Kidney (tissue), 14 donors: ENCODE results near the gene ZNF488. TPM values are rescaled to one million over a fixed set of nuclear protein-coding genes. Genes with fewer than 3 reads are reported as not detected.

ENCODE experiments used
- DNase-seq, 5 donors: peaks; one replicate each; pipeline ENCODE4 v3.0.0-alpha.2; 2013 to 2020
- FAIRE-seq: peaks from 2 replicates; lab custom pipeline; 2012; peaks lifted over from hg19 to GRCh38; lab: Jason Lieb, UNC
- H3K27ac ChIP-seq, 2 donors: one replicate each; pipeline ENCODE4 v1.7.0; 2013; ENCODE audit warnings: low read depth in 2 of 2, low read length in 2 of 2, inconsistent platforms in 1 of 2
- H3K27me3 ChIP-seq: one replicate; pipeline ENCODE4 v1.7.1; 2013; ENCODE audit warnings: low read length, inconsistent platforms; ENCODE audit not compliant: control insufficient read depth, insufficient read depth
- H3K36me3 ChIP-seq, 3 donors: one replicate each; pipeline versions ENCODE4 v1.7.0 to v1.7.1; 2013; ENCODE audit warnings: low read length in 3 of 3, control low read depth in 1 of 3, inconsistent platforms in 1 of 3; ENCODE audit not compliant: insufficient read depth in 3 of 3, control insufficient read depth in 2 of 3
- H3K4me1 ChIP-seq, 3 donors: one replicate each; pipeline versions ENCODE4 v1.7.0 to v1.7.1; 2013; ENCODE audit warnings: low read length in 3 of 3, inconsistent platforms in 1 of 3, low read depth in 1 of 3; ENCODE audit not compliant: control insufficient read depth in 2 of 3, insufficient read depth in 2 of 3
- H3K4me3 ChIP-seq, 3 donors: one replicate each; pipeline versions ENCODE4 v1.7.0 to v1.8.1; 2013; ENCODE audit warnings: low read length in 3 of 3, control low read depth in 1 of 3, inconsistent platforms in 1 of 3
- H3K9ac ChIP-seq, 3 donors: one replicate each; pipeline versions ENCODE4 v1.7.0 to v1.7.1; 2013; ENCODE audit warnings: low read length in 3 of 3, control low read depth in 1 of 3, inconsistent platforms in 1 of 3
- H3K9me3 ChIP-seq, 3 donors: one replicate each; pipeline versions ENCODE4 v1.7.0 to v1.7.1; 2013; ENCODE audit warnings: low read length in 3 of 3, control low read depth in 1 of 3, inconsistent platforms in 1 of 3; ENCODE audit not compliant: control insufficient read depth in 2 of 3, insufficient read depth in 1 of 3
- intact Hi-C: fragments of 100-400 bp; cut with DNase I; formaldehyde crosslinking; loops from one replicate; pipeline ENCODE4 v1.11.1; 2022
- polyA plus RNA-seq: library from polyadenylated mRNA; stranded (reverse); fragments of 350-450 nt; fragmentation: Illumina TruSeq; extraction: RNeasy Lipid Tissue Mini Kit (QIAGEN cat#74804); gene quantifications from one replicate; pipeline ENCODE4 v1.2.3, GENCODE V29; 2014; ENCODE audit warnings: low read depth, low replicate concordance; ENCODE audit not compliant: insufficient read depth
- total RNA-seq: library from RNA; stranded (reverse); fragmentation: NEBNext Ultra II Directional; extraction: Animal tissue kit (Norgen Biotek cat#: 25700); gene quantifications from one replicate; pipeline ENCODE4 v1.2.1, GENCODE V29; 2021
- TF ChIP-seq, protein P1 (sequence below): IDR thresholded peaks from 3 replicates; pipeline ENCODE4 v1.5.1; 2012; ENCODE audit warnings: mild to moderate bottlenecking, moderate library complexity, borderline replicate concordance; ENCODE audit not compliant: insufficient read depth; ENCODE audit errors: extremely low read depth
- donor health status: control.
- donor health status: control.
- donor health status: control.
- donor health status: control.
- donor health status: control.
- donor health status: DM: yes; HTN: yes; CAD: no.
- donor health status: Normal renal cell carcinoma (clear cell type).

ZNF488 gene
- total and polyA plus RNA-seq, 2 donors from 2014 or later, result 0.09 to 4.0 TPM

DNA sequence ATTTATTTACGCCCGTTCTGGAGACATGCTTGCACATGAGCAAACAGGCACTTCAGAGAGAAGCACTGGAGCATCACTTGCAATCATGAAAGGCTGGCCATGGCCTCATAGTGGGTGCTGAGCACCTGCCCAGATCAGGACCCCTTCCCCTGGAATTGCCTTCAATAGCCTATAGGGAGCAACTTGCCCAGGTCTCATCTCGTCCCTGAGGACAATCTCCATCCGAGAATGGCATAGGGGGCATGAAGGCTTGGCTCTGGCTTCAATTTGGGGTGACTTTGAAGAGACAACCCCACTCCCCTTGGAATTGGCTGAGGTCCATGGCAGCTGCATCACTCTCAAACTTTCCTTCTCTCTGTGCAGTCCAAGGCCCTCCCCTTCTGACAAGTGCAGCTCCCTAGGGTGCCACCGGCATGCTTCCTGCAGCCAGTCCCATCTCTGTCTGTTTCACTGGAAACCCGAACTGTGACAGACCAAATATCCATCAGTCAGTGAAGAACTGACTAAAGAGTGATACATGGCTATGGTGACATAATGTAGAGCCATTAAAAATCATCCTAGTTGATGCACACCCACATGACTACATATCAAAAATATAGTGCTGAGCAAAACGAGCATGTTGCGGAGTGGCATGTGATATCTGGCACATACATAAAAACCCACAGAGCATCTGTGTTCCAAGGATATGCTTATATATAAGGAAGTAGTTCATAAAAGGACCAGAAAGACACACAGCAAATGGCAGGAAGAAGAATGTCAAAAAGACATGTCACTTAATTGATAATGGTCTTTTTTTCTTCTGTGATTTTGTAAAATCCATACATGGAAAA is 49.4 kb downstream of the ZNF488 start:
- Histone ChIP-seq H3K9me3 (no peaks in the 10 kb centered on the region), H3K4me3 (no peak overlapping the region), H3K36me3 (no peaks in the 10 kb centered on the region), H3K9ac (no peak overlapping the region), H3K27me3 (no peaks in the 10 kb centered on the region), H3K27ac (no peak overlapping the region), H3K4me1 (peaks cover 0 to 4% (median 0%) of the 10 kb centered on the region in 3 donors)
- no peak for FAIRE-seq
- TF ChIP-seq, protein P1, sequence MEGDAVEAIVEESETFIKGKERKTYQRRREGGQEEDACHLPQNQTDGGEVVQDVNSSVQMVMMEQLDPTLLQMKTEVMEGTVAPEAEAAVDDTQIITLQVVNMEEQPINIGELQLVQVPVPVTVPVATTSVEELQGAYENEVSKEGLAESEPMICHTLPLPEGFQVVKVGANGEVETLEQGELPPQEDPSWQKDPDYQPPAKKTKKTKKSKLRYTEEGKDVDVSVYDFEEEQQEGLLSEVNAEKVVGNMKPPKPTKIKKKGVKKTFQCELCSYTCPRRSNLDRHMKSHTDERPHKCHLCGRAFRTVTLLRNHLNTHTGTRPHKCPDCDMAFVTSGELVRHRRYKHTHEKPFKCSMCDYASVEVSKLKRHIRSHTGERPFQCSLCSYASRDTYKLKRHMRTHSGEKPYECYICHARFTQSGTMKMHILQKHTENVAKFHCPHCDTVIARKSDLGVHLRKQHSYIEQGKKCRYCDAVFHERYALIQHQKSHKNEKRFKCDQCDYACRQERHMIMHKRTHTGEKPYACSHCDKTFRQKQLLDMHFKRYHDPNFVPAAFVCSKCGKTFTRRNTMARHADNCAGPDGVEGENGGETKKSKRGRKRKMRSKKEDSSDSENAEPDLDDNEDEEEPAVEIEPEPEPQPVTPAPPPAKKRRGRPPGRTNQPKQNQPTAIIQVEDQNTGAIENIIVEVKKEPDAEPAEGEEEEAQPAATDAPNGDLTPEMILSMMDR, result no peak
- peak in 1 of 5 donors; percentile 15 for DNase-seq
- intact Hi-C loops, result no loop called here

DNA sequence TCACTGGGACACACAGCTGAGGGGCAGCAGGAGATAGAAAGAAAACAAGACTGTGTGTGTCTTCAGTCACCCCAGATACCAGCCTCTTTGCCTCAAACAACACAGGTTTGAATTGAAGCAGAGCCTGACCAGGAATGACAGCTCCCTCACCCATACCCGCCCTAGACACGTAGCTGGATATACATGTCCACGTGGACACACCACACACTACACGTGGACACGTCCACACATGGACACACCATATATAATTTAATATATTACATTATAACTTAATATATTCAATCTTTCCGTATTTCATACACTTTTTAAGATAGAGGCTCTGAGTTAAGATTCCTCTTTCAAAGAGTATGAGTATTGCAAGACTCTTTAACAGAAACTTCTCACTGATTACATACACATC is 50.6 kb downstream of the ZNF488 start:
- H3K27ac ChIP-seq, result no peak overlapping the region
- H3K27me3 ChIP-seq, result no peaks in the 10 kb centered on the region
- no peaks in the 10 kb centered on the region for H3K9me3 ChIP-seq
- peaks cover 0 to 4% (median 0%) of the 10 kb centered on the region in 3 donors for H3K4me1 ChIP-seq
- H3K9ac ChIP-seq, result no peak overlapping the region
- intact Hi-C loops, result no loop called here
- TF ChIP-seq, protein P1, result no peak
- DNase-seq, result peak in 1 of 5 donors; percentile 14
- no peak overlapping the region for H3K4me3 ChIP-seq
- no peak for FAIRE-seq
- H3K36me3 ChIP-seq, result no peaks in the 10 kb centered on the region

DNA sequence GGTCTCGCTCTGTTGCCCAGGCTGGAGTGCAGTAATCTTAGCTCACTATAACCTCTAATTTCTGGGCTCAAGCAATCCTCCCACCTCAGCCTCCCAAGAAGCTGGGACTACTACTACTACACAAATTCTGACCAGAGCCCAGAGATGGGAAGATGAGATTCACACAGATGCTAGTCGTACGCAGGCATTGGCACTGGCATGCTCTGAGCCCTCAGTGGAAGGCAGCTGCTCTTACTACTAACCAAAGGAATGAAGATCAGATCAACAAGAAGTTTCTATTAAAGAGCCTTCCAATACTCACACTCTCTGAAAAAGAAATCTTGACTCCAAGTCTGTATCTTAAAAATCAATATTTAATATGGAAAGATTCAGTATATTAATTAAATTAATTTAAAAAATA is 51.1 kb downstream of the ZNF488 start:
- Histone ChIP-seq H3K27me3 (no peaks in the 10 kb centered on the region), H3K9ac (no peak overlapping the region), H3K4me1 (peaks cover 0 to 4% (median 0%) of the 10 kb centered on the region in 3 donors), H3K27ac (no peak overlapping the region), H3K9me3 (no peaks in the 10 kb centered on the region), H3K36me3 (no peaks in the 10 kb centered on the region), H3K4me3 (no peak overlapping the region)
- intact Hi-C loops, result no loop called here
- FAIRE-seq, result no peak
- TF ChIP-seq, protein P1, result no peak
- DNase-seq, result peak in 1 of 5 donors; percentile 6
